GM18498 (cell line): Measurements from ENCODE around the gene SORL1-AS1.
A peak's percentile ranks its signal among the peaks of the same experiment; 100 is the strongest.
"Not testable (repeated sequence)": the region's sequence is repeated elsewhere in the genome, so short reads cannot be mapped to it uniquely, and the experiment has no call there.

Source experiments
- ATAC-seq: cut with Tn5 transposase; IDR thresholded peaks from one replicate; pipeline ENCODE4 v1.9.1; 2021; ENCODE audit warnings: mild to moderate bottlenecking, moderate library complexity; ENCODE audit not compliant: unreplicated experiment

Gene SORL1-AS1

GRCh38 chr11:121431820-121432526, 20.8 kb downstream of the SORL1-AS1 start:
- ATAC-seq: no peak

- no peak for ATAC-seq
These were observed 23.2 kb downstream of the SORL1-AS1 start for GRCh38 chr11:121429556-121429955.

- no peak for ATAC-seq
These were observed 25.4 kb downstream of the SORL1-AS1 start for GRCh38 chr11:121427400-121427744.

GRCh38 chr11:121426476-121427399, 26.0 kb downstream of the SORL1-AS1 start:
- ATAC-seq: peak; percentile 46

- ATAC-seq: no peak
These were observed 26.9 kb downstream of the SORL1-AS1 start for GRCh38 chr11:121425828-121426227.

GRCh38 chr11:121422675-121423074, 30.1 kb downstream of the SORL1-AS1 start:
- ATAC-seq: peak; percentile 45

GRCh38 chr11:121421149-121421901, 31.4 kb downstream of the SORL1-AS1 start:
- no peak for ATAC-seq

- no peak for ATAC-seq
These were observed 32.4 kb downstream of the SORL1-AS1 start for GRCh38 chr11:121420398-121420797.

- no peak for ATAC-seq
These were observed 32.9 kb downstream of the SORL1-AS1 start for GRCh38 chr11:121419836-121420235.

GRCh38 chr11:121418625-121419114, 34.1 kb downstream of the SORL1-AS1 start:
- ATAC-seq: peak; percentile 34

GRCh38 chr11:121417607-121418006, 35.2 kb downstream of the SORL1-AS1 start:
- ATAC-seq: no peak

GRCh38 chr11:121417055-121417551, 35.7 kb downstream of the SORL1-AS1 start:
- ATAC-seq: peak; percentile 72

GRCh38 chr11:121415856-121416255, 36.9 kb downstream of the SORL1-AS1 start:
- no peak for ATAC-seq

- no peak for ATAC-seq
These were observed 38.4 kb downstream of the SORL1-AS1 start for GRCh38 chr11:121414141-121414913.

GRCh38 chr11:121412711-121413415, 39.9 kb downstream of the SORL1-AS1 start:
- ATAC-seq: no peak

- no peak for ATAC-seq
These were observed 40.7 kb downstream of the SORL1-AS1 start for GRCh38 chr11:121412000-121412587.

- not testable (repeated sequence) for ATAC-seq
These were observed 41.4 kb downstream of the SORL1-AS1 start for GRCh38 chr11:121411330-121411729.

- not testable (repeated sequence) for ATAC-seq
These were observed 42.7 kb downstream of the SORL1-AS1 start for GRCh38 chr11:121410041-121410440.

- no peak for ATAC-seq
These were observed 43.9 kb downstream of the SORL1-AS1 start for GRCh38 chr11:121408830-121409229.
